Activated naive CD8-positive, alpha-beta T cell treated with anti-CD3 and anti-CD28 coated beads for 36 hours (primary cell): ENCODE data around the gene PCSK2. TPM values are rescaled to one million over a fixed set of nuclear protein-coding genes. Genes with fewer than 3 reads are reported as not detected.

ENCODE experiments used
- DNase-seq: peaks from one replicate; pipeline ENCODE4 v3.0.0; 2021
- H3K27ac Mint-ChIP-seq: one replicate; pipeline ENCODE4 v1.8.0; 2022; ENCODE audit warnings: mild to moderate bottlenecking, moderate library complexity, mixed read lengths
- H3K27me3 Mint-ChIP-seq: one replicate; pipeline ENCODE4 v1.8.0; 2022; ENCODE audit warnings: mild to moderate bottlenecking, mixed read lengths
- H3K36me3 Mint-ChIP-seq: one replicate; pipeline ENCODE4 v1.8.0; 2021; ENCODE audit warnings: mild to moderate bottlenecking, mixed read lengths
- H3K4me1 Mint-ChIP-seq: one replicate; pipeline ENCODE4 v1.8.0; 2021; ENCODE audit warnings: mixed read lengths
- H3K4me3 Mint-ChIP-seq: one replicate; pipeline ENCODE4 v1.8.0; 2022; ENCODE audit warnings: mild to moderate bottlenecking, moderate library complexity, mixed read lengths
- H3K9me3 Mint-ChIP-seq: one replicate; pipeline ENCODE4 v1.8.0; 2022; ENCODE audit warnings: mixed read lengths
- total RNA-seq, 2 experiments: library from RNA; stranded (reverse); gene quantifications; one replicate each; pipeline ENCODE4 v1.2.3, GENCODE V29; 2021

The PCSK2 gene
- total RNA-seq, 2 experiments from 2014 or later, result not detected

DNA sequence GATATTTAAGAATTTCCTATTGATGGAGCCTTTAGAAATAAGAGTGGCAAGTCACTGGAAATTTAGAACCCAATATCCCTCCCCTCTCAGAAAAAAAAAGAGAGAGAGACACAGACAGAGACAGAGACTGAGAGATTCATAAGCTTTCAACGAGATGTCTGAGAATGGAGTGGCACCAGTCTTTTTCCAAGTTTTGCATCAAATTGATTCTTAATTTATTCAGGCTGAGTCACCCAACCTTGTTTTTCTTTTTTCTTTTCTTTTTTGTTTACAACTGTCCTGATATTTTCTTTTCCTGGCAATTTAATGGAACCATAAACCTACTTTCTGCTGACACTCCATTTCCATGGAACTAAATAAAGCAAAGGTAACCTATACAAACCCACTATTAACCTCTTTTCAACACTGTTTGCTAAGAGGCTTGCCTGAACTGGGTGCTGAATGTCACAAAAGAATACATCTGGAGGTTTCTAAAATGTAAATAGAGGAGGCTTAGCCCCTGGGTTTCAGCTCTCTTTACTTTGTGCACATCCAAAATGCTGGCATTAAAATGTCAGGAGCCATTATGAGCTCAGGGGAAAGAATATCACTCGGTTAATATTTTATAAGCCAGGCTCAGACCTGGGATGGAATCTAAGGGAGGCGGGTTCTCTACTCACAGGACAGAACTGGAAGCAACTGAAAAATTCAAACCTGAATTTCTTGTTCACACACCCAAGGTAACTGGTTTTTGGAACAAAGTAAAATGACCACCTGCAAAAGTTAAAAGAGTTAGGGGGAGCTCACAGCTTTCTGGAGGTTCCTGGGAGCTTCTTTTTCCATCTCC is 203.5 kb downstream of the PCSK2 start:
- Mint-ChIP-seq H3K4me3 (no peak overlapping the region), H3K27ac (no peak overlapping the region), H3K36me3 (no peaks in the 10 kb centered on the region), H3K9me3 (no peaks in the 10 kb centered on the region), H3K27me3 (peaks cover 36% of the 10 kb centered on the region), H3K4me1 (no peaks in the 10 kb centered on the region)
- DNase-seq, result no peak

DNA sequence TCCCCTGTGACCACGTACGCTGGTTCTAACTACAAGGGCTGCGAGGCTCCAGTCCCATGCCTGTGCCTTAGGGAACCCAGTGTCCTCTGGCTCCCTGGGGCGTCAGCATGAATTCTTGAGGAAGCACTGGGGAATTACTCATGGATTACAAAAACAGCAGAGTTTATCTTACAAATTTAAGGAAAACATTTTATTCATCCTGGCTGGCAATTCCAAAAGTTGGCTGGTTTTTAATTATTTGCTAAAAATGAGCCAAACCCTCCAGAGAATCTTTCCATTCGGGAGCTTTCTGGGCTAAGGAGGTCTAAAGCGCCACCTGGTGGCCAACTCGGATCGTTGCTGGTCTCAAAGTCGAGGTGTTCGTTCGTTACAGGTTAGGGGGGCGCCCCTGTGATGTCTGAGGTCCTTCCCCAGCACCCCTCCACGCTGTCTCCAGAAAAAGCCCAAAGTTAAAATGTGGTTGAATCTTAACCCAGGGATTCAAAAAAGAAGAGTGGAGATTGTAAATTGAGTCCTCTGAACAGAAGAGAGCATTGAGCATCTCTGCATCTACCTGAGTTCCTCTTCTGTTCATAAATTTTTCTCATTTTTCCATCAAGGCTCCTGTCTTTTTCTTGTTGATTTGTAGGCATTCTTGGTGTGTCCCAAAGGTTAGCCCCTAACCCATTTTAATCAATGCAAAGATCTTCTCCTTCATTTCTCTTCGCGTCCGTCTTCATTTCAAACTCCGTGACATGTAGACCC is 205.0 kb downstream of the PCSK2 start:
- H3K36me3 Mint-ChIP-seq, result no peaks in the 10 kb centered on the region
- DNase-seq, result peak; percentile 28
- H3K9me3 Mint-ChIP-seq, result no peaks in the 10 kb centered on the region
- H3K4me1 Mint-ChIP-seq, result no peaks in the 10 kb centered on the region
- no peak overlapping the region for H3K4me3 Mint-ChIP-seq
- peaks cover 32% of the 10 kb centered on the region for H3K27me3 Mint-ChIP-seq
- no peak overlapping the region for H3K27ac Mint-ChIP-seq

DNA sequence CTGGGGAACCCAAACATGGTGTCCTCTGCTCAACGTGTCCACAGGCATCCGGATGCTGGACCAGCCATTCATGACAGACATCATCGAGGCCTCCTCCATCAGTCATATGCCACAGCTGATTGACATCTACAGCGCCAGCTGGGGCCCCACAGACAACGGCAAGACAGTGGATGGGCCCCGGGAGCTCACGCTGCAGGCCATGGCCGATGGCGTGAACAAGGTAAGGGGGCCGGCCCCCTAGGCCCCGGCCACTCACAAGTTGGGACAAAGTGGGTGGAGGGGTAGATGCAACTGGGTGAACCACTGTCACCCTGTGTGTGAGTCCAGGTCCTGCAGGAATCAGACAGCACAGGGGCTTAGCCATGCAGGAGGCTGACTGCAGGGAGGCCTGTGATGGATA is 209.8 kb downstream of the PCSK2 start:
- Mint-ChIP-seq H3K4me3 (no peak overlapping the region), H3K27me3 (peaks cover 24% of the 10 kb centered on the region)

GRCh38 chr20:17437251-17437650 is 210.4 kb downstream of the PCSK2 start:
- Mint-ChIP-seq H3K9me3 (peaks cover 5% of the 10 kb centered on the region), H3K4me1 (no peaks in the 10 kb centered on the region), H3K4me3 (no peak overlapping the region), H3K36me3 (no peaks in the 10 kb centered on the region), H3K27ac (no peak overlapping the region), H3K27me3 (peaks cover 18% of the 10 kb centered on the region)
- DNase-seq, result no peak

More for the DNA sequence above, 209.8 kb downstream of the PCSK2 start:
- peaks cover 2% of the 10 kb centered on the region for H3K9me3 Mint-ChIP-seq
- H3K27ac Mint-ChIP-seq, result no peak overlapping the region
- H3K4me1 Mint-ChIP-seq, result no peaks in the 10 kb centered on the region
- no peak for DNase-seq
- H3K36me3 Mint-ChIP-seq, result no peaks in the 10 kb centered on the region

GRCh38 chr20:17438436-17439039 is 211.7 kb downstream of the PCSK2 start:
- Mint-ChIP-seq H3K27ac (no peak overlapping the region), H3K9me3 (peaks cover 5% of the 10 kb centered on the region), H3K4me3 (no peak overlapping the region), H3K4me1 (no peaks in the 10 kb centered on the region), H3K36me3 (no peaks in the 10 kb centered on the region), H3K27me3 (peaks cover 17% of the 10 kb centered on the region)
- DNase-seq, result no peak

DNA sequence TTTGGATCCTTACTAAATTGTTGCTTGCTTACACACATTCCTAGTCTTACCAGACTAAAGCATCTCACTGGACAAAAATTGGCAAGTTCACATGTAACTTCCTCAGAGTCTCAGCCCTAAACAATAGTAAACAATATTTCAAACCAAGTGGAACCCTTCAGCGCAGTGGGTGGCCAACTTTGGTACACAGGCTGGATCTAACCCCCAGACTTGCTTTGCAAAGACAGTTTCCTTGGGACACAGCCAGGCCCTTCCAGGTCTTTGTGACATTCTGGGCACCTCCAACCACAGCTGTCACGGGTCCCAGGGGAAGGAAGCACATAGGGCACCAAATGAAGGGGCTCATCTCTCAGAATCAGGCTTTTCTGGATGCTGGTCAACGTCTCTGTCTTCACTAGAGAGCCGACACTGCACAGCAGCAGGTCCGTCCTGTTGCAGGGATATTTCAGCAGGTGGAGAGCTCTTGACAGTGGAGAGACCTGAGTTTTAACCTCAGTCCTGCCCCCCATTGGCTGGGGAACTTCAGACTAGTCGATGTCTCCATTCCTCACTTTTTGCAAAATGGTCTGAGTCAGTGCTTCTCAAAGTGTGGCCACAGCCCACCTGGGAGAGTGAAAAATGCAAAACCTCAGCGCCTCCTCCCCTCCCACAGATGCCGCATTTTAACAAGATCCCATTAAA is 212.9 kb downstream of the PCSK2 start:
- H3K27ac Mint-ChIP-seq, result no peak overlapping the region
- H3K4me3 Mint-ChIP-seq, result no peak overlapping the region
- H3K27me3 Mint-ChIP-seq, result peaks cover 21% of the 10 kb centered on the region
- DNase-seq, result no peak
- H3K36me3 Mint-ChIP-seq, result no peaks in the 10 kb centered on the region
- H3K4me1 Mint-ChIP-seq, result no peaks in the 10 kb centered on the region
- peaks cover 5% of the 10 kb centered on the region for H3K9me3 Mint-ChIP-seq

GRCh38 chr20:17441745-17442144 is 214.9 kb downstream of the PCSK2 start:
- no peak overlapping the region for H3K4me3 Mint-ChIP-seq
- no peaks in the 10 kb centered on the region for H3K4me1 Mint-ChIP-seq
- H3K9me3 Mint-ChIP-seq, result peaks cover 5% of the 10 kb centered on the region
- DNase-seq, result no peak
- no peaks in the 10 kb centered on the region for H3K36me3 Mint-ChIP-seq
- H3K27me3 Mint-ChIP-seq, result peaks cover 24% of the 10 kb centered on the region
- no peak overlapping the region for H3K27ac Mint-ChIP-seq

GRCh38 chr20:17442588-17442987 is 215.7 kb downstream of the PCSK2 start:
- peaks cover 24% of the 10 kb centered on the region for H3K27me3 Mint-ChIP-seq
- DNase-seq, result no peak
- H3K27ac Mint-ChIP-seq, result no peak overlapping the region
- peaks cover 5% of the 10 kb centered on the region for H3K9me3 Mint-ChIP-seq
- no peak overlapping the region for H3K4me3 Mint-ChIP-seq
- H3K4me1 Mint-ChIP-seq, result no peaks in the 10 kb centered on the region
- no peaks in the 10 kb centered on the region for H3K36me3 Mint-ChIP-seq

DNA sequence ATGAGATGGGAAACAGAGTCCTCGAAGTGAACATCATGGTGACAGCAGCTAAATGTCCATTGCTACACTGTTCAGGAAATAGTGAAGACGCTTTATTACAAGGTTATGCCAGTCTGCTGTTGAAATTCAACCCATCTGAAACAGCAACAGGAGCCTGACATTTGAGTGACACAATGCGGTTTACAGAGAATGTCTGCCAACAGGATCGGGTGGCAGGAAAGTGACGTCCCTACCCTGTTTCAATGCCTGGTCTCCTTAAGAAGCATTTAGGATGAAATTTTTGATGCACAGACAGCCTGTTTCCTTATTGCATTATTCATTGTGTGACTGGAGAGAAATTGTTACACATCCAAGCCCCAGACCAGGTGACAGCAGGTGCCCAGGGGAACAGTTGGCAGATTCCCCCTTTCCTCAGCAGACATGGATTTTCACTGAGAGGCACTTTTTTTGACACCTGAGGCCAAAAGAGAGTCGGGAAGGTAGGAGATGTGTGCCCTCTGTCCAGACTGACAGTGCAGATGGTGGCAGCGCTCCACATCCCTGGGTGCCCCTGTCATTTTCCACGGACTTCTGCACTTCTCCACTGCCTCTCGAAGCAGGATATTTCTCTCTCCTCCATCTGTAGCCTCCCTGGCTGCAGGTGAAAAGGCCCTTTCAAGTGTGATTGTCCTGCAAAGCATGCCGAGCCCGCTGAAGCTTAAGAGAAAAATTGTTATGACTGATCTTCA is 216.5 kb downstream of the PCSK2 start:
- no peak overlapping the region for H3K4me3 Mint-ChIP-seq
- no peak for DNase-seq
- peaks cover 5% of the 10 kb centered on the region for H3K9me3 Mint-ChIP-seq
- H3K27me3 Mint-ChIP-seq, result peaks cover 24% of the 10 kb centered on the region
- no peaks in the 10 kb centered on the region for H3K36me3 Mint-ChIP-seq
- H3K27ac Mint-ChIP-seq, result no peak overlapping the region
- H3K4me1 Mint-ChIP-seq, result no peaks in the 10 kb centered on the region

GRCh38 chr20:17444091-17444490 is 217.3 kb downstream of the PCSK2 start:
- Mint-ChIP-seq H3K4me3 (no peak overlapping the region), H3K27ac (no peak overlapping the region), H3K9me3 (peaks cover 5% of the 10 kb centered on the region), H3K27me3 (peaks cover 24% of the 10 kb centered on the region), H3K36me3 (no peaks in the 10 kb centered on the region), H3K4me1 (no peaks in the 10 kb centered on the region)
- DNase-seq, result no peak

- H3K27ac Mint-ChIP-seq, result no peak overlapping the region
- no peaks in the 10 kb centered on the region for H3K36me3 Mint-ChIP-seq
- no peaks in the 10 kb centered on the region for H3K4me1 Mint-ChIP-seq
- DNase-seq, result no peak
- H3K4me3 Mint-ChIP-seq, result no peak overlapping the region
- H3K27me3 Mint-ChIP-seq, result peaks cover 23% of the 10 kb centered on the region
- peaks cover 5% of the 10 kb centered on the region for H3K9me3 Mint-ChIP-seq
These were observed 218.7 kb downstream of the PCSK2 start for GRCh38 chr20:17445543-17445942.

DNA sequence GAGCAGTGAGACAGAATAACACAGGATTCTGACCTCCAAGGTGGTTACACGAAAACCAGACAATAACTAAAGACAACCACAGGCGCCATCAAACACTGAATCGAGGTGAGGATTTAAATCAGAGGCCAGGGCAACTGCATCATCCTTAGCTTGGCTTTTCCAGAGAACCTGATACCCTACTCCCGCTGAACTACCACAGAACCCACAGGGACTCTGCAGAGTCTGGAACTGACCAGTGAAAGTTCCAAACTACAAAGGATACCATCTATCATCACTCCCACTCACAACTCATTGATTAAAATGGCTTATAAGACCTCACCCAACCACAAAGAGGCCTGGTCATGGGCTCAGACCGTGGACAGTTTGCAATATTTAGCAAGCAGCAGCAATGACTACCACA is 219.3 kb downstream of the PCSK2 start:
- DNase-seq, result no peak
- Mint-ChIP-seq H3K27ac (no peak overlapping the region), H3K4me3 (no peak overlapping the region), H3K4me1 (no peaks in the 10 kb centered on the region), H3K9me3 (peaks cover 5% of the 10 kb centered on the region), H3K27me3 (peaks cover 24% of the 10 kb centered on the region), H3K36me3 (no peaks in the 10 kb centered on the region)

DNA sequence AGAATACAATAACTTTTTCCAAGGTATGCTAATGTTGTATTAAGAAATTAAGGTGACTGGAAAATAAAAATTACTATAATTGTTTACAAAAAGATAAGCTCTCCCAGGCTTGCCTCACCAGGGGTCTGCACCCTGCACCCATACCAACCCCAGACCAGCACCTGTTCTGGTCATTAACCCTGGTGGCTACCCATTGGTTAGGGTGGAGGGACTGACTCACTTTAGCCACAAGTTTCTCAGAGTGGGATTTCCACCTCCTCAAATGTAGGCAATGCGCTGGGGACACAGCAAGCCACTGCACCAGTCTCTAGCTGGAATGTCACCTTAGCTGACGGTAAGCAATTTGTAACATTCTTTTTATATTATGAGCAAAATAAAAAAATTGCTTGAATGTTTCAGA is 221.2 kb downstream of the PCSK2 start:
- no peak overlapping the region for H3K27ac Mint-ChIP-seq

GRCh38 chr20:17449031-17449430 is 222.2 kb downstream of the PCSK2 start:
- Mint-ChIP-seq H3K27ac (no peak overlapping the region), H3K9me3 (no peaks in the 10 kb centered on the region), H3K36me3 (no peaks in the 10 kb centered on the region), H3K27me3 (peaks cover 11% of the 10 kb centered on the region), H3K4me3 (no peak overlapping the region), H3K4me1 (no peaks in the 10 kb centered on the region)
- DNase-seq, result no peak

More for the DNA sequence above, 221.2 kb downstream of the PCSK2 start:
- Mint-ChIP-seq H3K9me3 (no peaks in the 10 kb centered on the region), H3K4me3 (no peak overlapping the region), H3K27me3 (peaks cover 20% of the 10 kb centered on the region), H3K36me3 (no peaks in the 10 kb centered on the region), H3K4me1 (no peaks in the 10 kb centered on the region)
- DNase-seq, result no peak
